GM12865 (cell line): ENCODE measurements around the gene GNB5.
A peak's percentile ranks its signal among the peaks of the same experiment; 100 is the strongest.

Experiments used
- DNase-seq: peaks from one replicate; pipeline ENCODE4 v3.0.0; 2010; ENCODE audit warnings: low read depth
- H3K4me3 ChIP-seq: 2 replicates; pipeline ENCODE4 v1.5.1; 2011; ENCODE audit warnings: mild to moderate bottlenecking, low read depth, low read length, control low read depth
- TF ChIP-seq, protein P1 (sequence below): IDR thresholded peaks from 2 replicates; pipeline ENCODE4 v1.5.1; 2011; ENCODE audit warnings: low read length, control low read depth, low read depth, inconsistent platforms; ENCODE audit not compliant: insufficient read depth; ENCODE audit errors: missing control alignments

Gene GNB5

DNA sequence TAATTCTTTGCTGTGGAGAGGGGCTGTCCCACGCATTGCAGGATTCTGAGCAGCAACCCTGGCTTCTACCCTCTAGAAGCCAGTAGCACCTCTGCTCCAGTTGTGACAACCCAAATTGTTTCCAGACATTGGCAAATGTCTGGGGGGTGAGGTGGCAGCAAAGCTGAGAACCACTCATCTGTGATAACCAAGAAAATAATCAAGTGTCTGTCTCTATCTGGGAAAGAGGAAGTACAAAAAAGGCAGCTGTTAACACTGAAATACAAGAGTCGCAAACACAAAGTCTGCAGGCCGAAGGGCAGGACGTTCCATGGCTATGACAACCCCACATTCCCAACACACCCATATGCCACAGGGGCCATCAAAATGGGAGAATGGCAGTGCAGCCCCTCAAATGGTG lies 42.2 kb upstream of the GNB5 start:
- DNase-seq = peak; percentile 44
- no peak overlapping the region for H3K4me3 ChIP-seq
- TF ChIP-seq, protein P1, sequence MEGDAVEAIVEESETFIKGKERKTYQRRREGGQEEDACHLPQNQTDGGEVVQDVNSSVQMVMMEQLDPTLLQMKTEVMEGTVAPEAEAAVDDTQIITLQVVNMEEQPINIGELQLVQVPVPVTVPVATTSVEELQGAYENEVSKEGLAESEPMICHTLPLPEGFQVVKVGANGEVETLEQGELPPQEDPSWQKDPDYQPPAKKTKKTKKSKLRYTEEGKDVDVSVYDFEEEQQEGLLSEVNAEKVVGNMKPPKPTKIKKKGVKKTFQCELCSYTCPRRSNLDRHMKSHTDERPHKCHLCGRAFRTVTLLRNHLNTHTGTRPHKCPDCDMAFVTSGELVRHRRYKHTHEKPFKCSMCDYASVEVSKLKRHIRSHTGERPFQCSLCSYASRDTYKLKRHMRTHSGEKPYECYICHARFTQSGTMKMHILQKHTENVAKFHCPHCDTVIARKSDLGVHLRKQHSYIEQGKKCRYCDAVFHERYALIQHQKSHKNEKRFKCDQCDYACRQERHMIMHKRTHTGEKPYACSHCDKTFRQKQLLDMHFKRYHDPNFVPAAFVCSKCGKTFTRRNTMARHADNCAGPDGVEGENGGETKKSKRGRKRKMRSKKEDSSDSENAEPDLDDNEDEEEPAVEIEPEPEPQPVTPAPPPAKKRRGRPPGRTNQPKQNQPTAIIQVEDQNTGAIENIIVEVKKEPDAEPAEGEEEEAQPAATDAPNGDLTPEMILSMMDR = no peak

GRCh38 chr15:52232327-52232726 lies 41.1 kb upstream of the GNB5 start:
- TF ChIP-seq, protein P1 = no peak
- peak overlapping the region; percentile 9; the same call in 1 of the 2 replicates for H3K4me3 ChIP-seq
- DNase-seq = peak; percentile 71

GRCh38 chr15:52230073-52230472 lies 38.9 kb upstream of the GNB5 start:
- TF ChIP-seq, protein P1 = no peak
- DNase-seq = no peak
- no peak overlapping the region for H3K4me3 ChIP-seq

DNA sequence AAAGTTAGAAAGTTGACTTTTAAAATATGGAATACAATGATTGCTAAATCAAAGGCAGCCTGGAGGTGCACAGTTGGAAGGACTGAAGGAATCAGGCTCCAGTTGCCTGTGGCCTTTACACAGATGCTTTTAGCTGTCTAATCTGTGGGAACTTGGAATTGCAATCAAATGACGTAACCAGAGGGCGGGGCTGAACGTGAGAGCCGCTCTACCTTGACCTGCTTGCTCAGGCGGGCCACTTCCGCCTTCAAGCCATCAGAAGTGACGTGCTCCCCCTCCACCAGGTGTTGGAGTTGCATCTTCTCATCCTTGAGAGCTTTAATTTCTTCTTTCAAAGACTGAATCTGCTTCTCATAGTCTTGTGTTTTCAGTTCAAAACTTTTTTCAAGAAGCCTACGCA lies 37.7 kb upstream of the GNB5 start:
- peak; percentile 68 for DNase-seq
- no peak overlapping the region for H3K4me3 ChIP-seq
- TF ChIP-seq, protein P1 = no peak

- DNase-seq = peak; percentile 93
- TF ChIP-seq, protein P1 = peak; percentile 90
- H3K4me3 ChIP-seq = no peak overlapping the region
Measured at GRCh38 chr15:52227456-52227855, 36.3 kb upstream of the GNB5 start.

DNA sequence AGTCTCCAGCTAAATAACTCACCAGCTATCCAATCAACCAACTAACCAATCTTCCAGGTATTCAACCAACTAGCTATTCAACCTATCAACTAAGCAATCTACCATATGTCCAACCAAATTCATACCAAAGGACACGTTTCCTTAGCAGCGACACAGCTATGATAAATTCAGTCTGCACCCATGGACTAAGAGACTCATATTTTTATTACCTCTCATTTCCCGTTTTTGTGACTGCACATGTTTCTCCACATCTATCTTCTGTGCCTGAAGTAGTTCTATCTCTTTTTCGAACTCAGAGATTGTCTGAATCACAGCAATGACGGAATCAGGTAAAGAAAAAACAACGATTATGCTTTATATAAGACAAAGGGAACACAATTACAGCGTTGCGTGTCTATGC lies 34.0 kb upstream of the GNB5 start:
- DNase-seq = no peak
- H3K4me3 ChIP-seq = no peak overlapping the region
- TF ChIP-seq, protein P1 = no peak

- H3K4me3 ChIP-seq = no peak overlapping the region
- TF ChIP-seq, protein P1 = no peak
- no peak for DNase-seq
Measured at GRCh38 chr15:52224211-52224610, 33.0 kb upstream of the GNB5 start.
